Neural cell (in vitro differentiated cells): Measurements from ENCODE around the gene LIN7B.

Source experiments
- EP300 ChIP-seq: fragments of 450-650 bp; conservative IDR thresholded peaks from 2 replicates; pipeline ENCODE4 v1.6.1; 2014; ENCODE audit warnings: antibody characterized with exemption, mild to moderate bottlenecking, moderate library complexity; ENCODE audit not compliant: poor library complexity, severe bottlenecking
- EZH2 ChIP-seq: fragments of 200-600, 300-800 bp; shearing (Covaris generic), sonication (generic); IDR thresholded peaks from 2 replicates; pipeline ENCODE4 v1.6.1; 2014; ENCODE audit warnings: antibody characterized with exemption, low read length, borderline replicate concordance, mild to moderate bottlenecking; ENCODE audit not compliant: insufficient read depth, poor library complexity, severe bottlenecking
- POLR2AphosphoS5 ChIP-seq: IDR thresholded peaks from 2 replicates; pipeline ENCODE4 v1.6.1; 2012
- RAD21 ChIP-seq: fragments of 450-650 bp; conservative IDR thresholded peaks from 2 replicates; pipeline ENCODE4 v1.6.1; 2014; ENCODE audit warnings: antibody characterized with exemption, mild to moderate bottlenecking, moderate library complexity
- REST ChIP-seq: IDR thresholded peaks from 2 replicates; pipeline ENCODE4 v1.6.1; 2012; ENCODE audit warnings: borderline replicate concordance
- SMC3 ChIP-seq: fragments of 450-650 bp; conservative IDR thresholded peaks from 2 replicates; pipeline ENCODE4 v1.6.1; 2014; ENCODE audit warnings: antibody characterized with exemption, mild to moderate bottlenecking, moderate library complexity; ENCODE audit not compliant: poor library complexity
- TAF1 ChIP-seq: IDR thresholded peaks from 2 replicates; pipeline ENCODE4 v1.6.1; 2012; ENCODE audit warnings: low read depth
- TF ChIP-seq, protein P1 (sequence below): fragments of 450-650 bp; IDR thresholded peaks from 2 replicates; pipeline ENCODE4 v1.5.1; 2014; ENCODE audit warnings: antibody characterized with exemption, mild to moderate bottlenecking, moderate library complexity; ENCODE audit not compliant: poor library complexity, severe bottlenecking

GRCh38 chr19:49150944-49151243, 36.7 kb downstream of the LIN7B start:
- TF ChIP-seq, protein P1, sequence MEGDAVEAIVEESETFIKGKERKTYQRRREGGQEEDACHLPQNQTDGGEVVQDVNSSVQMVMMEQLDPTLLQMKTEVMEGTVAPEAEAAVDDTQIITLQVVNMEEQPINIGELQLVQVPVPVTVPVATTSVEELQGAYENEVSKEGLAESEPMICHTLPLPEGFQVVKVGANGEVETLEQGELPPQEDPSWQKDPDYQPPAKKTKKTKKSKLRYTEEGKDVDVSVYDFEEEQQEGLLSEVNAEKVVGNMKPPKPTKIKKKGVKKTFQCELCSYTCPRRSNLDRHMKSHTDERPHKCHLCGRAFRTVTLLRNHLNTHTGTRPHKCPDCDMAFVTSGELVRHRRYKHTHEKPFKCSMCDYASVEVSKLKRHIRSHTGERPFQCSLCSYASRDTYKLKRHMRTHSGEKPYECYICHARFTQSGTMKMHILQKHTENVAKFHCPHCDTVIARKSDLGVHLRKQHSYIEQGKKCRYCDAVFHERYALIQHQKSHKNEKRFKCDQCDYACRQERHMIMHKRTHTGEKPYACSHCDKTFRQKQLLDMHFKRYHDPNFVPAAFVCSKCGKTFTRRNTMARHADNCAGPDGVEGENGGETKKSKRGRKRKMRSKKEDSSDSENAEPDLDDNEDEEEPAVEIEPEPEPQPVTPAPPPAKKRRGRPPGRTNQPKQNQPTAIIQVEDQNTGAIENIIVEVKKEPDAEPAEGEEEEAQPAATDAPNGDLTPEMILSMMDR, result no peak
- TF ChIP-seq EP300, result no peak
- no peak for TF ChIP-seq SMC3
- TF ChIP-seq POLR2AphosphoS5, result no peak
- TF ChIP-seq RAD21, result no peak
- TF ChIP-seq TAF1, result no peak
- no peak for TF ChIP-seq REST
- TF ChIP-seq EZH2, result no peak
